CD4-positive, alpha-beta T cell (primary cell): ENCODE results near the gene HK1. TPM values are rescaled to one million over a fixed set of nuclear protein-coding genes. Genes with fewer than 3 reads are reported as not detected.

Experiments
- ATAC-seq: fragments of 200-7000 bp; cut with Tn5 transposase; one replicate; pipeline ENCODE4 v1.10.0; 2022; ENCODE audit warnings: mild to moderate bottlenecking; ENCODE audit not compliant: poor library complexity
- CTCF ChIA-PET: fragments of 350-600 bp; sonication (Branson Sonifier 250); formaldehyde crosslinking; loops from one replicate; lab custom pipeline; 2021; ENCODE audit warnings: antibody characterized with exemption, inconsistent platforms; lab: Charles Lee
- POLR2A ChIA-PET: fragments of 350-600 bp; sonication (Branson Sonifier 250); formaldehyde crosslinking; loops from one replicate; lab custom pipeline; 2021; ENCODE audit warnings: antibody characterized with exemption, inconsistent platforms; lab: Charles Lee
- DNase-seq, 14 experiments: peaks; one replicate each; pipeline ENCODE4 v3.0.0-alpha.2; 2013 to 2020; ENCODE audit warnings: mixed read lengths in 2 of 14
- H3K27ac ChIP-seq, 2 donors: one replicate each; pipeline versions ENCODE4 v1.5.1 to v1.7.0; 2013; ENCODE audit warnings: low read length in 2 of 2, low read depth in 1 of 2, mild to moderate bottlenecking in 1 of 2
- H3K27me3 ChIP-seq, 2 experiments: 1 replicate in 1 of 2; 2 replicates in 1 of 2; pipeline versions ENCODE4 v1.6.1 to v1.7.0; 2013; ENCODE audit warnings: low read length in 2 of 2, control low read depth in 1 of 2, mild to moderate bottlenecking in 1 of 2, moderate library complexity in 1 of 2; ENCODE audit not compliant: insufficient read depth in 2 of 2, control insufficient read depth in 1 of 2
- H3K36me3 ChIP-seq: one replicate; pipeline ENCODE4 v1.6.1; 2013; ENCODE audit warnings: low read length, control low read depth; ENCODE audit not compliant: insufficient read depth
- H3K4me1 ChIP-seq: one replicate; pipeline ENCODE4 v1.6.1; 2013; ENCODE audit warnings: low read length, control low read depth; ENCODE audit not compliant: insufficient read depth
- H3K4me3 ChIP-seq: one replicate; pipeline ENCODE4 v1.5.1; 2013; ENCODE audit warnings: mild to moderate bottlenecking, low read length, moderate library complexity
- H3K9me3 ChIP-seq, 2 experiments: 1 replicate in 1 of 2; 2 replicates in 1 of 2; pipeline versions ENCODE4 v1.6.1 to v1.7.0; 2013; ENCODE audit warnings: low read length in 2 of 2, mild to moderate bottlenecking in 2 of 2, control low read depth in 1 of 2, moderate library complexity in 1 of 2; ENCODE audit not compliant: control insufficient read depth in 1 of 2, insufficient read depth in 1 of 2
- H3K27ac Mint-ChIP-seq: one replicate; pipeline ENCODE4 v1.8.0; 2020; ENCODE audit warnings: mixed read lengths
- H3K27me3 Mint-ChIP-seq: one replicate; pipeline ENCODE4 v1.8.0; 2021; ENCODE audit warnings: mixed read lengths
- H3K36me3 Mint-ChIP-seq: one replicate; pipeline ENCODE4 v1.8.0; 2021; ENCODE audit warnings: low read depth, mixed read lengths
- H3K4me1 Mint-ChIP-seq: one replicate; pipeline ENCODE4 v1.8.0; 2021; ENCODE audit warnings: low read depth, mixed read lengths
- H3K4me3 Mint-ChIP-seq: one replicate; pipeline ENCODE4 v1.8.0; 2020; ENCODE audit warnings: mild to moderate bottlenecking, mixed read lengths
- H3K9me3 Mint-ChIP-seq: one replicate; pipeline ENCODE4 v1.8.0; 2020; ENCODE audit warnings: mixed read lengths
- CTCF ChIP-seq: fragments of 200-600 bp; IDR thresholded peaks from one replicate; pipeline ENCODE4 v1.8.0; 2022; ENCODE audit warnings: antibody characterized with exemption, mild to moderate bottlenecking
- intact Hi-C, 2 experiments: fragments of 100-400 bp; cut with DNase I in 1 of 2; cut with micrococcal nuclease in 1 of 2; formaldehyde crosslinking; loops; one replicate each; pipeline versions ENCODE4 v1.15.1 to v1.9.0; 2023 to 2025; cut with DNase I, micrococcal nuclease
- total RNA-seq, 174 experiments: library from RNA in 2 of 174; stranded (reverse) in 2 of 174; gene quantifications; one replicate each; pipeline ENCODE4 v1.2.3 and lab custom pipeline; 2021 to 2026

HK1 gene
- total RNA-seq, 2 experiments from 2014 or later, result 45.6 to 48.1 TPM

- intact Hi-C loops, result no loop called here
- ATAC-seq, result no peak
- Mint-ChIP-seq H3K4me1 (no peaks in the 10 kb centered on the region), H3K9me3 (no peaks in the 10 kb centered on the region), H3K27me3 (no peaks in the 10 kb centered on the region), H3K27ac (no peak overlapping the region), H3K36me3 (peaks cover 32% of the 10 kb centered on the region), H3K4me3 (no peak overlapping the region)
- Histone ChIP-seq H3K27me3 (no peaks in the 10 kb centered on the region), H3K27ac (no peak overlapping the region), H3K4me3 (no peak overlapping the region), H3K4me1 (no peaks in the 10 kb centered on the region), H3K36me3 (peaks cover 13% of the 10 kb centered on the region), H3K9me3 (no peaks in the 10 kb centered on the region)
- DNase-seq, result no peak
- no peak for TF ChIP-seq CTCF
- POLR2A ChIA-PET, result interaction anchor here (0.7 kb wide), 1 partner anchor 209 kb away, joined by 3 read pairs; no protein-coding TSS in a partner anchor
- CTCF ChIA-PET, result no interaction called here
Observed at GRCh38 chr10:69259547-69260243, 18.6 kb upstream of the HK1 start.

- Histone ChIP-seq H3K27ac (no peak overlapping the region), H3K4me1 (no peaks in the 10 kb centered on the region), H3K36me3 (peaks cover 13% of the 10 kb centered on the region), H3K4me3 (no peak overlapping the region), H3K9me3 (no peaks in the 10 kb centered on the region), H3K27me3 (no peaks in the 10 kb centered on the region)
- no peak for TF ChIP-seq CTCF
- Mint-ChIP-seq H3K9me3 (no peaks in the 10 kb centered on the region), H3K27ac (no peak overlapping the region), H3K4me3 (no peak overlapping the region), H3K27me3 (no peaks in the 10 kb centered on the region), H3K4me1 (no peaks in the 10 kb centered on the region), H3K36me3 (peaks cover 36% of the 10 kb centered on the region)
- ATAC-seq, result no peak
- no peak for DNase-seq
- POLR2A ChIA-PET, result no interaction called here
- intact Hi-C loops, result no loop called here
- CTCF ChIA-PET, result no interaction called here
Observed at GRCh38 chr10:69261184-69261583, 17.1 kb upstream of the HK1 start.

- Histone ChIP-seq H3K4me3 (no peak overlapping the region), H3K4me1 (no peaks in the 10 kb centered on the region), H3K27me3 (no peaks in the 10 kb centered on the region), H3K9me3 (no peaks in the 10 kb centered on the region), H3K27ac (no peak overlapping the region), H3K36me3 (peaks cover 11% of the 10 kb centered on the region)
- ATAC-seq (no peak), DNase-seq (no peak)
- peaks cover 34% of the 10 kb centered on the region for H3K36me3 Mint-ChIP-seq
- intact Hi-C loops, result no loop called here
- H3K4me1 Mint-ChIP-seq, result no peaks in the 10 kb centered on the region
- ChIA-PET CTCF (no interaction called here), POLR2A (no interaction called here)
- H3K9me3 Mint-ChIP-seq, result no peaks in the 10 kb centered on the region
- no peaks in the 10 kb centered on the region for H3K27me3 Mint-ChIP-seq
- TF ChIP-seq CTCF, result no peak
- H3K4me3 Mint-ChIP-seq, result no peak overlapping the region
- H3K27ac Mint-ChIP-seq, result no peak overlapping the region
Observed at GRCh38 chr10:69262292-69262751, 16.0 kb upstream of the HK1 start.
